Erythroblast (primary cell): ENCODE results near the gene SIGLEC6.

Source experiments
- GATA1 ChIP-seq: IDR thresholded peaks from 2 replicates; pipeline ENCODE4 v1.6.1; 2011; ENCODE audit warnings: low read depth, mild to moderate bottlenecking, control low read depth, low read length, moderate library complexity
- POLR2A ChIP-seq: IDR thresholded peaks from 2 replicates; pipeline ENCODE4 v1.6.1; 2011; ENCODE audit warnings: mild to moderate bottlenecking, low read length

DNA sequence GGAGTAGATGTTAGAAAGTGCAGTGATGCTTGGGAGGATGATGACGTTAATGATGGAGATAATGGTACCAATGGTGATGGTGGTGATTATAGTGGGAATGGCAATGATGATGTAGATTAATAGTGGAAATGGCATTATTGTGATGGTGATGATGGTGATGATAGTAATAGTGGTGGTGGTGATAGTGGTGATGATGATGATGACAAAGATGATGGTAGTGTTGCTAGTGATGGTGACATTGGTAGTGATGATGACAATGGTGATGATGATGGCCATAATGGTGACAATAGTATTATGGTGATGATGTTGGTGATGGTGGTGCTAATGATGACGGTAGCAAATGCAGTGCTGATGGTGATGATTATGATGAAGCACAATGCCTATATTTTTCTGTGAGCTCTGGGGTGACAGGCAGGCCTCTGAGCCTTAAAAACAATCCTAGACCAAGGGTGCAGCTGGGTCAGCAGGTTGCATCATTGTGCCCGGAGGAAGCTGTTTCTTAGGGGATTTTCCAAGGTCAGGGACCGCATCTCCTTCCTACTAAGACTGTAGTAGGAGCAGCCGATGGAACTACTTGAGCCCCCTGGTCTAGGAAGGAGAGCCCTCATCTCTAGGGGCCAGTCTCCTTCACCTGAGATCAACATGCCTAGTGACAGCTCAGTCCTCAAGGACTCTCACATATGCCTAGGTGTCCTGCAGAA lies 45.4 kb downstream of the SIGLEC6 start:
- TF ChIP-seq POLR2A (no peak), GATA1 (no peak)
